Measurements from ENCODE around the gene CREB1.
"Not testable (repeated sequence)": the region's sequence is repeated elsewhere in the genome, so short reads cannot be mapped to it uniquely, and the experiment has no call there.

Gene CREB1

GRCh38 chr2:207529330-207530159, at the start of gene CREB1:
Gene CREB1 (plus strand): TSS chr2:207529962. CDS start chr2:207555636, 25,674 bp downstream.
- DNase-seq (ENCODE audit: low read depth in 1 of 2, low spot score in 1 of 2): peak; percentile 99 to 100

GRCh38 chr2:207480521-207481040, 49.2 kb upstream of the CREB1 start:
- DNase-seq (ENCODE audit: low read depth in 1 of 2, low spot score in 1 of 2): no peak

- DNase-seq (ENCODE audit: low read depth in 1 of 2, low spot score in 1 of 2): no peak
Observed at GRCh38 chr2:207481924-207482323, 47.8 kb upstream of the CREB1 start.

GRCh38 chr2:207482630-207483029, 47.1 kb upstream of the CREB1 start:
- no peak for DNase-seq (ENCODE audit: low read depth in 1 of 2, low spot score in 1 of 2)

- DNase-seq (ENCODE audit: low read depth in 1 of 2, low spot score in 1 of 2): no peak
Observed at GRCh38 chr2:207483066-207483465, 46.7 kb upstream of the CREB1 start.

GRCh38 chr2:207483477-207483876, 46.3 kb upstream of the CREB1 start:
- no peak for DNase-seq (ENCODE audit: low read depth in 1 of 2, low spot score in 1 of 2)

- DNase-seq (ENCODE audit: low read depth in 1 of 2, low spot score in 1 of 2): no peak
Observed at GRCh38 chr2:207484444-207485391, 45.0 kb upstream of the CREB1 start.

- no peak for DNase-seq (ENCODE audit: low read depth in 1 of 2, low spot score in 1 of 2)
Observed at GRCh38 chr2:207487650-207488311, 42.0 kb upstream of the CREB1 start.

GRCh38 chr2:207489251-207489650, 40.5 kb upstream of the CREB1 start:
- no peak for DNase-seq (ENCODE audit: low read depth in 1 of 2, low spot score in 1 of 2)

- no peak for DNase-seq (ENCODE audit: low read depth in 1 of 2, low spot score in 1 of 2)
Observed at GRCh38 chr2:207490441-207490840, 39.3 kb upstream of the CREB1 start.

GRCh38 chr2:207491086-207491485, 38.7 kb upstream of the CREB1 start:
- DNase-seq (ENCODE audit: low read depth in 1 of 2, low spot score in 1 of 2): no peak

GRCh38 chr2:207491956-207492355, 37.8 kb upstream of the CREB1 start:
- no peak for DNase-seq (ENCODE audit: low read depth in 1 of 2, low spot score in 1 of 2)

GRCh38 chr2:207492461-207492860, 37.3 kb upstream of the CREB1 start:
- no peak for DNase-seq (ENCODE audit: low read depth in 1 of 2, low spot score in 1 of 2)

GRCh38 chr2:207494137-207494536, 35.6 kb upstream of the CREB1 start:
- DNase-seq (ENCODE audit: low read depth in 1 of 2, low spot score in 1 of 2): no peak

GRCh38 chr2:207496936-207497335, 32.8 kb upstream of the CREB1 start:
- not testable (repeated sequence) for DNase-seq (ENCODE audit: low read depth in 1 of 2, low spot score in 1 of 2)

GRCh38 chr2:207497596-207497995, 32.2 kb upstream of the CREB1 start:
- no peak for DNase-seq (ENCODE audit: low read depth in 1 of 2, low spot score in 1 of 2)

- no peak for DNase-seq (ENCODE audit: low read depth in 1 of 2, low spot score in 1 of 2)
Observed at GRCh38 chr2:207498427-207498826, 31.3 kb upstream of the CREB1 start.

- no peak for DNase-seq (ENCODE audit: low read depth in 1 of 2, low spot score in 1 of 2)
Observed at GRCh38 chr2:207499114-207499513, 30.6 kb upstream of the CREB1 start.

GRCh38 chr2:207501802-207502576, 27.8 kb upstream of the CREB1 start:
- DNase-seq (ENCODE audit: low read depth in 1 of 2, low spot score in 1 of 2): no peak

- DNase-seq (ENCODE audit: low read depth in 1 of 2, low spot score in 1 of 2): no peak
Observed at GRCh38 chr2:207502577-207503198, 27.1 kb upstream of the CREB1 start.
